Nephron progenitor cell (in vitro differentiated cells): ENCODE measurements around the gene PFN2.
A peak's percentile ranks its signal among the peaks of the same experiment; 100 is the strongest.
"Not testable (repeated sequence)": the region's sequence is repeated elsewhere in the genome, so short reads cannot be mapped to it uniquely, and the experiment has no call there.

Source experiments
- DNase-seq: peaks from one replicate; pipeline ENCODE4 v3.0.0; 2021
- H3K27ac Mint-ChIP-seq: 2 replicates; pipeline ENCODE4 v1.8.0; 2021; ENCODE audit warnings: mild to moderate bottlenecking, moderate library complexity, mixed read lengths
- H3K27me3 Mint-ChIP-seq: 2 replicates; pipeline ENCODE4 v1.8.0; 2021; ENCODE audit warnings: mild to moderate bottlenecking, low read depth, mixed read lengths; ENCODE audit not compliant: poor library complexity
- H3K36me3 Mint-ChIP-seq: 2 replicates; pipeline ENCODE4 v1.8.0; 2021; ENCODE audit warnings: low read depth, mixed read lengths
- H3K4me1 Mint-ChIP-seq: 2 replicates; pipeline ENCODE4 v1.8.0; 2021; ENCODE audit warnings: mixed read lengths
- H3K4me3 Mint-ChIP-seq: 2 replicates; pipeline ENCODE4 v1.8.0; 2021; ENCODE audit warnings: mild to moderate bottlenecking, moderate library complexity, mixed read lengths
- H3K9me3 Mint-ChIP-seq: 2 replicates; pipeline ENCODE4 v1.8.0; 2021; ENCODE audit warnings: mild to moderate bottlenecking, moderate library complexity, mixed read lengths
- CTCF ChIP-seq: fragments of 200-600 bp; sonication (generic); IDR thresholded peaks from 2 replicates; pipeline ENCODE4 v1.5.0; 2021; ENCODE audit warnings: antibody characterized with exemption

The PFN2 gene

GRCh38 chr3:149942409-149942808, 28.3 kb downstream of the PFN2 start:
- DNase-seq, result no peak
- no peak for TF ChIP-seq CTCF
- no peaks in the 10 kb centered on the region for H3K4me1 Mint-ChIP-seq
- H3K27ac Mint-ChIP-seq, result no peak overlapping the region
- H3K27me3 Mint-ChIP-seq, result peaks cover 3% of the 10 kb centered on the region
- peaks cover 92% of the 10 kb centered on the region for H3K36me3 Mint-ChIP-seq
- H3K9me3 Mint-ChIP-seq, result peaks cover 62% of the 10 kb centered on the region
- H3K4me3 Mint-ChIP-seq, result no peak overlapping the region

GRCh38 chr3:149941946-149942345, 28.7 kb downstream of the PFN2 start:
- peaks cover 57% of the 10 kb centered on the region for H3K9me3 Mint-ChIP-seq
- no peak for DNase-seq
- peaks cover 91% of the 10 kb centered on the region for H3K36me3 Mint-ChIP-seq
- H3K27me3 Mint-ChIP-seq, result peaks cover 3% of the 10 kb centered on the region
- H3K4me3 Mint-ChIP-seq, result no peak overlapping the region
- H3K4me1 Mint-ChIP-seq, result no peaks in the 10 kb centered on the region
- no peak for TF ChIP-seq CTCF
- H3K27ac Mint-ChIP-seq, result no peak overlapping the region

- no peaks in the 10 kb centered on the region for H3K4me1 Mint-ChIP-seq
- H3K27ac Mint-ChIP-seq, result no peak overlapping the region
- DNase-seq, result no peak
- H3K36me3 Mint-ChIP-seq, result peaks cover 91% of the 10 kb centered on the region
- no peak overlapping the region for H3K4me3 Mint-ChIP-seq
- H3K9me3 Mint-ChIP-seq, result peaks cover 50% of the 10 kb centered on the region
- H3K27me3 Mint-ChIP-seq, result peaks cover 3% of the 10 kb centered on the region
- no peak for TF ChIP-seq CTCF
Observed at GRCh38 chr3:149941186-149941585, 29.5 kb downstream of the PFN2 start.

GRCh38 chr3:149938392-149939055, 32.2 kb downstream of the PFN2 start:
- H3K27ac Mint-ChIP-seq, H3K4me1 Mint-ChIP-seq, H3K4me3 Mint-ChIP-seq, H3K27me3 Mint-ChIP-seq, DNase-seq: not testable (repeated sequence)
- peaks cover 33% of the 10 kb centered on the region for H3K9me3 Mint-ChIP-seq
- H3K36me3 Mint-ChIP-seq, result peaks cover 89% of the 10 kb centered on the region

- Mint-ChIP-seq H3K27me3 (peaks cover 7% of the 10 kb centered on the region), H3K9me3 (peaks cover 28% of the 10 kb centered on the region), H3K4me1 (no peaks in the 10 kb centered on the region), H3K4me3 (no peak overlapping the region), H3K36me3 (peaks cover 86% of the 10 kb centered on the region), H3K27ac (peak overlapping the region; percentile 6)
- DNase-seq, result peak; percentile 59
- peak; percentile 67 for TF ChIP-seq CTCF
Observed at GRCh38 chr3:149936812-149937230, 33.9 kb downstream of the PFN2 start.

GRCh38 chr3:149934524-149934923, 36.2 kb downstream of the PFN2 start:
- Mint-ChIP-seq H3K36me3 (peaks cover 88% of the 10 kb centered on the region), H3K4me3 (no peak overlapping the region), H3K4me1 (no peaks in the 10 kb centered on the region), H3K27me3 (peaks cover 4% of the 10 kb centered on the region), H3K9me3 (peaks cover 43% of the 10 kb centered on the region), H3K27ac (no peak overlapping the region)
- DNase-seq, result no peak
- TF ChIP-seq CTCF, result no peak
